Measurements from ENCODE around the gene PROSER2.

Gene PROSER2

GRCh38 chr10:11782793-11783557 lies 40.2 kb upstream of the PROSER2 start:
- TF ChIP-seq RAD21 (IDR thresholded peaks at IDR 0.05; ENCODE audit: low read depth): peak; percentile 74
- no peak for TF ChIP-seq YY1 (IDR thresholded peaks at IDR 0.05; ENCODE audit: low read depth)
- TF ChIP-seq ZBTB7A (IDR thresholded peaks at IDR 0.05; ENCODE audit: low read depth): no peak
- TF ChIP-seq TCF12 (IDR thresholded peaks at IDR 0.05; ENCODE audit: low read depth): no peak
- TF ChIP-seq CREB1 (IDR thresholded peaks at IDR 0.05; ENCODE audit: low read depth): no peak
- TF ChIP-seq EP300 (IDR thresholded peaks at IDR 0.05; ENCODE audit: borderline replicate concordance): no peak
- no peak for TF ChIP-seq NFIC (IDR thresholded peaks at IDR 0.05)
- TF ChIP-seq USF1 (IDR thresholded peaks at IDR 0.05): no peak
- TF ChIP-seq CEBPB (IDR thresholded peaks at IDR 0.05): peak; percentile 69

- no peak for TF ChIP-seq RAD21 (IDR thresholded peaks at IDR 0.05; ENCODE audit: low read depth)
- TF ChIP-seq EGR1 (IDR thresholded peaks at IDR 0.05): no peak
- no peak for TF ChIP-seq NFIC (IDR thresholded peaks at IDR 0.05)
- no peak for TF ChIP-seq YY1 (IDR thresholded peaks at IDR 0.05; ENCODE audit: low read depth)
- no peak for TF ChIP-seq TCF12 (IDR thresholded peaks at IDR 0.05; ENCODE audit: low read depth)
- TF ChIP-seq MAX (IDR thresholded peaks at IDR 0.05): no peak
- TF ChIP-seq ZBTB7A (IDR thresholded peaks at IDR 0.05; ENCODE audit: low read depth): no peak
- TF ChIP-seq EP300 (IDR thresholded peaks at IDR 0.05; ENCODE audit: borderline replicate concordance): no peak
- no peak for TF ChIP-seq CREB1 (IDR thresholded peaks at IDR 0.05; ENCODE audit: low read depth)
- no peak for TF ChIP-seq REST (IDR thresholded peaks at IDR 0.05; ENCODE audit: low read depth)
- no peak for TF ChIP-seq TAF1 (IDR thresholded peaks at IDR 0.05; ENCODE audit: low read depth)
- no peak for TF ChIP-seq TEAD4 (IDR thresholded peaks at IDR 0.05)
- TF ChIP-seq FOXM1 (IDR thresholded peaks at IDR 0.05; ENCODE audit: borderline replicate concordance, low read depth): no peak
- no peak for TF ChIP-seq CEBPB (IDR thresholded peaks at IDR 0.05)
- TF ChIP-seq USF1 (IDR thresholded peaks at IDR 0.05): no peak
Measured at GRCh38 chr10:11783558-11783865, 39.6 kb upstream of the PROSER2 start.

GRCh38 chr10:11787374-11787773 lies 35.8 kb upstream of the PROSER2 start:
- TF ChIP-seq REST (IDR thresholded peaks at IDR 0.05; ENCODE audit: low read depth) (no peak), USF1 (IDR thresholded peaks at IDR 0.05) (no peak), TCF12 (IDR thresholded peaks at IDR 0.05; ENCODE audit: low read depth) (no peak), ZBTB7A (IDR thresholded peaks at IDR 0.05; ENCODE audit: low read depth) (no peak), CREB1 (IDR thresholded peaks at IDR 0.05; ENCODE audit: low read depth) (no peak), CEBPB (IDR thresholded peaks at IDR 0.05) (no peak), MAX (IDR thresholded peaks at IDR 0.05) (no peak), TEAD4 (IDR thresholded peaks at IDR 0.05) (no peak), NFIC (IDR thresholded peaks at IDR 0.05) (no peak), FOXM1 (IDR thresholded peaks at IDR 0.05; ENCODE audit: borderline replicate concordance, low read depth) (no peak), RAD21 (IDR thresholded peaks at IDR 0.05; ENCODE audit: low read depth) (no peak), EGR1 (IDR thresholded peaks at IDR 0.05) (no peak), YY1 (IDR thresholded peaks at IDR 0.05; ENCODE audit: low read depth) (no peak)

- TF ChIP-seq RAD21 (IDR thresholded peaks at IDR 0.05; ENCODE audit: low read depth) (no peak), EGR1 (IDR thresholded peaks at IDR 0.05) (no peak), EP300 (IDR thresholded peaks at IDR 0.05; ENCODE audit: borderline replicate concordance) (no peak), FOXM1 (IDR thresholded peaks at IDR 0.05; ENCODE audit: borderline replicate concordance, low read depth) (no peak), CREB1 (IDR thresholded peaks at IDR 0.05; ENCODE audit: low read depth) (no peak), YY1 (IDR thresholded peaks at IDR 0.05; ENCODE audit: low read depth) (no peak)
Measured at GRCh38 chr10:11787846-11788245, 35.3 kb upstream of the PROSER2 start.

GRCh38 chr10:11789306-11789705 lies 33.9 kb upstream of the PROSER2 start:
- no peak for TF ChIP-seq TAF1 (IDR thresholded peaks at IDR 0.05; ENCODE audit: low read depth)
- TF ChIP-seq REST (IDR thresholded peaks at IDR 0.05; ENCODE audit: low read depth): no peak
- TF ChIP-seq CREB1 (IDR thresholded peaks at IDR 0.05; ENCODE audit: low read depth): no peak
- no peak for TF ChIP-seq USF1 (IDR thresholded peaks at IDR 0.05)
- no peak for TF ChIP-seq TEAD4 (IDR thresholded peaks at IDR 0.05)
- no peak for TF ChIP-seq CEBPB (IDR thresholded peaks at IDR 0.05)
- TF ChIP-seq TCF12 (IDR thresholded peaks at IDR 0.05; ENCODE audit: low read depth): no peak
- TF ChIP-seq MAX (IDR thresholded peaks at IDR 0.05): no peak
- no peak for TF ChIP-seq RAD21 (IDR thresholded peaks at IDR 0.05; ENCODE audit: low read depth)
- TF ChIP-seq ZBTB7A (IDR thresholded peaks at IDR 0.05; ENCODE audit: low read depth): no peak
- TF ChIP-seq NFIC (IDR thresholded peaks at IDR 0.05): no peak
